PFSK-1 (cell line): ENCODE measurements around the gene RECQL5.

Source experiments
- FOXP2 ChIP-seq: optimal IDR thresholded peaks from 2 replicates; pipeline ENCODE3; 2011; ENCODE audit warnings: borderline replicate concordance, control low read depth, inconsistent platforms; ENCODE audit not compliant: insufficient read depth; ENCODE audit errors: extremely low read length, extremely low read depth
- POLR2AphosphoS5 ChIP-seq: IDR thresholded peaks from 2 replicates; pipeline ENCODE4 v1.6.1; 2012; ENCODE audit warnings: low read depth, mild to moderate bottlenecking, control low read depth, low read length, moderate library complexity
- REST ChIP-seq, 2 experiments: IDR thresholded peaks; 2 replicates each; pipeline versions ENCODE4 v1.6.1 to v1.8.0; 2011 to 2012; ENCODE audit warnings: low read depth in 2 of 2, low read length in 2 of 2, control low read depth in 1 of 2, inconsistent platforms in 1 of 2, mild to moderate bottlenecking in 1 of 2, moderate library complexity in 1 of 2; ENCODE audit not compliant: insufficient read depth in 1 of 2
- SIN3A ChIP-seq: IDR thresholded peaks from 2 replicates; pipeline ENCODE4 v1.6.1; 2012; ENCODE audit warnings: mild to moderate bottlenecking, low read length, moderate library complexity, borderline replicate concordance; ENCODE audit not compliant: insufficient read depth
- TAF1 ChIP-seq: IDR thresholded peaks from 2 replicates; pipeline ENCODE4 v1.6.1; 2012; ENCODE audit warnings: low read length, control low read depth, borderline replicate concordance; ENCODE audit not compliant: insufficient read depth

The RECQL5 gene

GRCh38 chr17:75692976-75693375 lies 26.0 kb upstream of the RECQL5 start:
- TF ChIP-seq TAF1 (no peak), SIN3A (no peak), FOXP2 (no peak), REST (IDR thresholded peaks at IDR 0.05; ENCODE audit: insufficient read depth in 1 of 2, low read depth in 2 of 2, low read length in 2 of 2) (no peak), POLR2AphosphoS5 (no peak)

- TF ChIP-seq REST (IDR thresholded peaks at IDR 0.05; ENCODE audit: insufficient read depth in 1 of 2, low read depth in 2 of 2, low read length in 2 of 2) = no peak
- TF ChIP-seq FOXP2 = no peak
- no peak for TF ChIP-seq TAF1
- no peak for TF ChIP-seq POLR2AphosphoS5
- no peak for TF ChIP-seq SIN3A
Measured at GRCh38 chr17:75691801-75692626, 25.1 kb upstream of the RECQL5 start.

- TF ChIP-seq SIN3A (no peak), TAF1 (no peak), REST (IDR thresholded peaks at IDR 0.05; ENCODE audit: insufficient read depth in 1 of 2, low read depth in 2 of 2, low read length in 2 of 2) (no peak)
Measured at GRCh38 chr17:75691371-75691791, 24.4 kb upstream of the RECQL5 start.

DNA sequence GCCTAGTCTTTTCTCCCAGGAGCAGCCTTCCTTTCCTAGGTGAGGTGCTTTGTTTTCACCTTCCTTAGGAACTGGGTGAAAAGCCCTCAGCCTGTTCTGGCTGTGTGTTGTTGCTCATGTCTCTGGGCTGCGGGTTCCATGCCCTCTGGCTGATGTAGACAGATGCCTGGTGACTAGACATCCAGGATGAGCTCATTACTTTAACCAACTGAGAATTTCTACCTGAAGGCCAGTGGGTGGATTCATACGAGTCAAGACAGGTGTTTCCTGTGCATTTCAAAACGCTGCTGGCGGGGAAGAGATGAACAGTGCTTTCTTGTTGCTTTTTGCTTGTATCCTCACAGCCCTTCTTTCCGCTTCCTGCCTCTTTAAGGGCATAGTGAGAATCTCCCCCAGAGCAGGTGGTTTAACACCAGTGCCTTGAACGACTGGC lies 22.5 kb upstream of the RECQL5 start:
- TF ChIP-seq POLR2AphosphoS5 = no peak
- no peak for TF ChIP-seq SIN3A
- no peak for TF ChIP-seq REST (IDR thresholded peaks at IDR 0.05; ENCODE audit: insufficient read depth in 1 of 2, low read depth in 2 of 2, low read length in 2 of 2)
- TF ChIP-seq TAF1 = no peak
- TF ChIP-seq FOXP2 = no peak

DNA sequence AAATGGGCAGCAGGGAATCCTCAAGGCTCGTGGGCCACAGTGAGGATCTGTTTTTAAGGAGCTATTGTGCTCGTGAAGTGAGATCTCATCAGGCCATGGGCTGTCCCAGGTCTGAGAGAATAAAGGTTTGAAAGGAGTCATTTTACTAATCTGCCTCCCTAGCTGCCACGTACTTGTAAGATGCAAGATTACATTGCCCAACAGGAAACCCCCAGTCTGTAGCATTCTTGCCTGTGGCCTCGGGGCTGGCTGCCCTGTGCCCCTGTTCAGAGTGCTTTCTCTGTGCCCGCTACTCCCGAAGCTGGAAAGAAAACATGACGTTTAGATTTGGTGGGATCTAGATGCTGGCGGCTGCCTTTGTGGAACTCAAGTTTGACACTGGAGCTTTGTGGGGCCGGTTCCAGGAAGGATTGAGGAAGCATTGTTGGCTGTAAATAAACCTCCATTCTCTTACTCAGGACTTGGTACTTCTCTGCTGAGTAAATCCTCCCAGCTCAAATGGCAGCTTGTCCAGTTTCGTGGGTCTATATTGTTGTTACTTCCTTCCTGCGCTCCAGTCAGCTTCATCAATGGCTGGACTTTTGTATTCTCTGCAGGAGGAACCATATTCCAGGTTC lies 21.4 kb upstream of the RECQL5 start:
- TF ChIP-seq TAF1 = no peak
- no peak for TF ChIP-seq FOXP2
- no peak for TF ChIP-seq REST (IDR thresholded peaks at IDR 0.05; ENCODE audit: insufficient read depth in 1 of 2, low read depth in 2 of 2, low read length in 2 of 2)
- no peak for TF ChIP-seq SIN3A
- TF ChIP-seq POLR2AphosphoS5 = no peak
